ENCODE measurements around the gene ARRB1.

Gene ARRB1

DNA sequence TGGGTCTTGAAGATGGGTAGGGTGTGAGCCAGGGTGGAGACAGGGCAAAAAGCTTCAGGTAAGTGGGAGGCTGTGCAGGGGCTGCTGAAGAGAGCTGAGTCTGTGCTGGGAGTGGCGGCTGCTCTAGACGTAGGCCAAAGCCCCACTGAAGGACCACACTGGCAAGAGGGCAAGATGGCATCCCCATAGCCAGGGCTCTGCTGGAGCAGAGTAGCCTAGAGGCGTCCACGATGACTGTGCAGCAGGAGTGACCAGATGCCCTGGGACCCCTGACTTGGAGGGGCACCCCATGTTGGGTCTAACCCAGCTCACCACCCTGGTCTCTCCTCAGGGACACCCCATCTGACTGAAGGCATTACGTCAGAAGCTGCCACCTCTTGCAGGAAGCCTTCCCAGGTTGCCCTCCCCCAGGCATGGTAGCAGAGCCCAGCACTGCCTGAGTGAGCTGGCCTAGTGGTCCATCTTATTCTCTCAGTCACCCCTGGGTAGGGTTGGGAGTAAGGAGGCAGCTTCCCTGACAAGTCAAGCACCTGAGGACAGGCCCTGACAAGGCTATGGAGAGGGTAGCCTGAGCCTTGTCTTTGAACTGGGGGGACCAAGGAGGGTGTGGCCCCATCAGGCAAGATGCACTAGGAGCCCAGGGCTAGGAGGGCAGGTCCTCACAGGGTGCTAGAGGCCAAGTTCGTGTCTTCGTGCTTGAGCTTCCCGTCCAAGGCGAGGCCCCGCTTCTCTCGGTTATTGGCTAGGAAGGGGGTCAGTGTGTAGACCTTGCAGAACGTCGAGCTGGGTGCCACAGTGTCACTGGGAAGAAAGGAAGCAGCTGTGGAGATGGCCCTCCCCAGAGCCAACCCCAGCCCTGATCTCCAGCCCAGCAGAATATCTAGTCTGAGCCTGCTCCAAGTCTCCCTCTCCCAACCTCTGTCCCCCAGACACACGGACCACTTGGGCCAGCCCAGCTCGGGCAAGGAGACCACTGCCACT is 77.8 kb downstream of the ARRB1 start:
- DNase-seq, result no peak

GRCh38 chr11:75272821-75273301 is 78.6 kb downstream of the ARRB1 start:
- DNase-seq, result no peak

DNA sequence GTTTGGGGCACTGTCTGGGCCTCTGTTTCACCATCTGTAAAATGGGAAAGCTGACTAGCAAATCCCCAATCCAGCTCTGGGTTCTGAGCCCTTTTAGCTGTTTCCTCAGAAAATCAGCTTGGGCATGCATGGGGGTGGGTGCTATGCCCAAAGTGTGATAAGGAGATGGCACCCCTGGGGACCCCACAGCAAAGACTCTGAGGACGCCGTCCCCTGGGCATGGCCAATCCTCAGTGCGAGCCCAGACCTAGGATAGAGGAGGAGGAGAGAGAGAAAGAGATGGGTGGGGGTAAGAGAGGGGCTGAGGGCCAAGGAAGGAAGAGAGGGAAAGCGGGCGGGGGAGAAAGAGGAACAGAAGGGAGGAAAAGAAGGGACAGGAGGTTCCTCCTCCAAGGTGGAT is 79.1 kb downstream of the ARRB1 start:
- DNase-seq, result no peak

- DNase-seq, result no peak
Measured at GRCh38 chr11:75271730-75272129, 79.7 kb downstream of the ARRB1 start.

- DNase-seq, result no peak
Measured at GRCh38 chr11:75270896-75271418, 80.5 kb downstream of the ARRB1 start.

DNA sequence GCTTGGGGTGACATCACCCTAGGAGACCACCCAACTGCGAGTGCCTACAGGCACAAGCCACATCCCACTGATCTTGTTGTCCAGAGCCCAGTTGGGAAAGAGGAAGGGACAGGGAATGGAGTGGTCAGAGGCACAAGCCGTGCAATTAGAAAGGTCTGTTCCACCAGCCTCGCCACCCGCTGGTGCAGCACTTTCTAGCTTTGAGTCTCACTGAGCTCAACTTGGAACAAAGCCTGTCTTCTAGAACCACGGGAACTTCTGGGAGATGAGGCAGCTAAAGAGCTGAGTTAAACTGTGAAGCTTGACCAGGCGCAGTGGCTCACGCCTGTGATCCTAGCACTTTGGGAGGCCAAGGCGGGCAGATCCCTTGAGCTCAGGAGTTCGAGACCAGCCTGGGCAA is 81.6 kb downstream of the ARRB1 start:
- DNase-seq, result no peak

DNA sequence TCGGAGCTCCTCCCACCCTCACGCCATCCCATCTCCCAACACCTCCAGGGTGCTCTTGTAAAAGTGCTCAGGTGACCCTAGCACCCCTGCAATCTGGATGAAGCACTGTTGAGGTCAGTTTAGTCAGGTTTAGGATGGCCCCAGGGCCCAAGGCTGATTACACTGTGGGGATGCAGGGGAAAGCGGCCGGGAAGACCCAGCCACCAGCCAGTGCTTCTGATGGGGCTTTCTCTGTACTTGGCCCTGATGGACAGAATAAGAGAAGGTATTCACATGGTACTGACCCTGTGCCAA is 82.1 kb downstream of the ARRB1 start:
- DNase-seq, result no peak

GRCh38 chr11:75268626-75269366 is 82.7 kb downstream of the ARRB1 start:
- no peak for DNase-seq

- peak in 1 of 2 experiments; percentile 39 for DNase-seq
Measured at GRCh38 chr11:75267171-75267970, 84.1 kb downstream of the ARRB1 start.

- no peak for DNase-seq
Measured at GRCh38 chr11:75265851-75266531, 85.5 kb downstream of the ARRB1 start.

GRCh38 chr11:75264971-75265370 is 86.5 kb downstream of the ARRB1 start:
- no peak for DNase-seq

GRCh38 chr11:75264356-75264755 is 87.1 kb downstream of the ARRB1 start:
- no peak for DNase-seq

DNA sequence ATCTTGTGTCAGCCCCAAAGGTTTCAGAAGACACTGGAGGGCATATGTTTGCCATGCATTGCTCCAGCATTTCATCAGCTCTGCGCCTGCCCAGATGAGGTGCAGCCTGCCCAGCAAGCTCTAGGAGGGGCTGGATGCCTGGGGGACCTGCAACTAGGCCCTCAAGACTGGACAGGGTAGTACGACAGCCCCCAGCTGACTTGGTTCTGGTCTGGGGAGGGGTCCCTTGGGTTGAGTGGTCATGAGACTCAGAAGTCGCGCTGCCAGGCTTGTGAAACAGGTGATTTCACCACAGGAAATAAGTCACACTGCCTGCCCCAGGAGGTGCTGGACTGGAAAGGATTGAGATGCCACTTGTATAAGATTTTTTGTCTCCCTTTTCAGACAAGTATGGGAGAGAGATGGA is 87.5 kb downstream of the ARRB1 start:
- no peak for DNase-seq

DNA sequence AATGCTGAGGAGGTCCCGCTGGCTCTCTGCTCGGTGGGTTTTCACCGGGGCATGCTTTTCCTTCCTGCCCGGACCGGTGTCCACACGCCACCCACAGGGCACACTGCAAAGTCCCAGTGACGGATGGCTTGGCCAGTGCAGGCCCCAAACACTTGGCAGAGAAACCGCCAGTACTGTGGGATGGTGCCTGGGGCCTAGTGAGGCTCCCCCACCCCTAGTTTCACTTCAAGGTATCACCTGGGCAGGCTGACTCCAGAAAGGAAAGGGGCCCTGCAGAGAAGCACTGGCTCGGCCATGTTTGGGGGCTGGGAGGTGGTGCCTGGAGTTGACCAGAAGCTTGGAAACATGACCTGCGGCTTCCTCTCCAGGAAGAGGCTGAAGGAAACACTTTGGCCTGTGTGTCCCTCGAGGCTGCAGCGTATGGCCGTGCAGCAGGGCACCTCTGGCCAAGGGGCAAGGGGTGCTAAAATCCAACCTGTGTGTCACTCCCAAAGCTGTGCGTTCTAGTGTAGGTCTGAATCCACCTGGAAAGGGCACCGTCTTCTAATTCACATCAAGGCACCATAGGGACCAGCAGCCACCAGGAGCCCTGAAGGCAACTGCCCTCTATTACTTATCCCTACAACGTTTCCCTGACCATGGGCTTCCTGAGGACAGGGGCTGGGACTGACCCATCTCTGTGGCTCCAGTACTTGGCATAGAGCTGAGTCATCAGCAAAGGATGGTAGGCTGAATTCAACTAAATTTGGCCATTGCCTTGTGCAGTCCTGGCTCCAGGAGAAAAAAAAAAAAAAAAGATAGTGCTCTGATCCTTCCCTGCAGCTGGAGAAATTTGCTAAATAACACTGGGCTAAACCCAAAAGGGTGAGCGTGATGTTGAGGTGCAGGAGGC is 88.3 kb downstream of the ARRB1 start:
- no peak for DNase-seq

GRCh38 chr11:75262436-75262835 is 89.0 kb downstream of the ARRB1 start:
- no peak for DNase-seq

GRCh38 chr11:75261902-75262361 is 89.5 kb downstream of the ARRB1 start:
- no peak for DNase-seq

GRCh38 chr11:75260396-75261170 is 90.9 kb downstream of the ARRB1 start:
- no peak for DNase-seq

DNA sequence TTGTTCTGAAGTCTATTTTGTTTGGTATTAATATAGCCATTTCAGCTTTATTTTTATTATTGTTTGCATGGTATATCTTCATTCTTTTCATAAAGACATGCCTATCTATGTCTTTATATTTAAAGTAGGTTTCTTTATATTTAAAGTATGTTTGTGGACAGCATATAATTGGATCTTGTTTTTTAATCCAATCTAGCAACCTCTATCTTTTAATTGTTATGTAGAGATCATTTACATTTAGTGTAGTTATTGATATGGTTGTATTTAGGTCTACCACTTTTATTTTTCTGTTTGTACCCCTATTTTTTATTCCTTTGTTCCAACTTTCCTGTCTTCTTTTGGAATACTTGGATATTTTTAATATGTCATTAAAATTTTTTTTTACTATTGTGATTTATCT is 97.1 kb downstream of the ARRB1 start:
- no peak for DNase-seq

- DNase-seq, result no peak
Measured at GRCh38 chr11:75249704-75250103, 101.8 kb downstream of the ARRB1 start.

- DNase-seq, result no peak
Measured at GRCh38 chr11:75248924-75249256, 102.6 kb downstream of the ARRB1 start.

All from NCI-H526 (cell line).